Hepatocyte (in vitro differentiated cells): ENCODE results near the gene C16orf87. TPM values are rescaled to one million over a fixed set of nuclear protein-coding genes. Genes with fewer than 3 reads are reported as not detected.

Experiments used
- DNase-seq: peaks from one replicate; pipeline ENCODE4 v3.0.0-alpha.2; 2016; ENCODE audit warnings: low spot score
- H2AFZ ChIP-seq: fragments of 200-600 bp; sonication (generic); 2 replicates; pipeline ENCODE4 v1.6.0; 2016; ENCODE audit warnings: antibody characterized with exemption, mild to moderate bottlenecking
- H3K27ac ChIP-seq: fragments of 200-600 bp; sonication (generic); 2 replicates; pipeline ENCODE4 v1.5.1; 2016; ENCODE audit warnings: mild to moderate bottlenecking
- H3K27me3 ChIP-seq: fragments of 200-600 bp; sonication (generic); 2 replicates; pipeline ENCODE4 v1.6.1; 2016
- H3K36me3 ChIP-seq: fragments of 200-600 bp; sonication (generic); replicated peaks from 2 replicates; pipeline ENCODE4 v1.5.1; 2016; ENCODE audit warnings: low read depth; ENCODE audit not compliant: insufficient read depth
- H3K4me1 ChIP-seq: fragments of 200-600 bp; sonication (generic); 2 replicates; pipeline ENCODE4 v1.5.1; 2016; ENCODE audit warnings: mild to moderate bottlenecking, moderate library complexity; ENCODE audit not compliant: insufficient read depth
- H3K4me2 ChIP-seq: fragments of 200-600 bp; sonication (generic); 2 replicates; pipeline ENCODE4 v1.6.0; 2016
- H3K4me3 ChIP-seq: fragments of 200-600 bp; sonication (generic); 2 replicates; pipeline ENCODE4 v1.5.1; 2016; ENCODE audit warnings: mild to moderate bottlenecking
- H3K79me2 ChIP-seq: fragments of 200-600 bp; sonication (generic); 2 replicates; pipeline ENCODE4 v1.6.0; 2017; ENCODE audit warnings: mild to moderate bottlenecking
- H3K9me2 ChIP-seq: fragments of 200-600 bp; sonication (generic); replicated peaks from 2 replicates; pipeline ENCODE4 v1.6.0; 2017; ENCODE audit warnings: mild to moderate bottlenecking; ENCODE audit not compliant: insufficient read depth
- H3K9me3 ChIP-seq: fragments of 200-600 bp; sonication (generic); 2 replicates; pipeline ENCODE4 v1.5.1; 2016; ENCODE audit warnings: low read depth, mild to moderate bottlenecking
- H4K20me1 ChIP-seq: fragments of 200-600 bp; sonication (generic); 2 replicates; pipeline ENCODE4 v1.6.0; 2016; ENCODE audit warnings: mild to moderate bottlenecking; ENCODE audit not compliant: insufficient read depth, poor library complexity, severe bottlenecking
- CTCF ChIP-seq: fragments of 200-600 bp; sonication (generic); IDR thresholded peaks from 2 replicates; pipeline ENCODE4 v1.5.1; 2016; ENCODE audit warnings: antibody characterized with exemption, mild to moderate bottlenecking; ENCODE audit not compliant: poor library complexity
- EZH2 ChIP-seq: fragments of 200-600 bp; sonication (generic); IDR thresholded peaks from 2 replicates; pipeline ENCODE4 v1.6.1; 2016; ENCODE audit warnings: antibody characterized with exemption, mild to moderate bottlenecking, borderline replicate concordance
- EZH2phosphoT487 ChIP-seq: fragments of 200-600 bp; sonication (generic); IDR thresholded peaks from one replicate; pipeline ENCODE4 v1.6.1; 2018; ENCODE audit warnings: antibody characterized with exemption, mild to moderate bottlenecking, low read depth, moderate library complexity; ENCODE audit not compliant: unreplicated experiment, severe bottlenecking
- WGBS: methylation state at CpG from one replicate; pipeline ENCODE4 v1.1.6; 2016; ENCODE audit warnings: low lambda C conversion rate; ENCODE audit errors: missing lambda C conversion rate; 5-methylcytosine and 5-hydroxymethylcytosine counted together
- polyA plus RNA-seq: library from polyadenylated mRNA; unstranded; fragments of >200 nt; fragmentation: Nextera tagmentation; extraction: Ambion mirVana; gene quantifications from 2 replicates; pipeline ENCODE4 v1.2.1, GENCODE V29; 2016
- total RNA-seq: library from RNA; depleted of rRNA; stranded (reverse); fragments of >200 nt; gene quantifications from 2 replicates; pipeline ENCODE4 v1.2.3, GENCODE V29; 2014

The C16orf87 gene
- total and polyA plus RNA-seq, 2 experiments from 2014 or later: 24.9 to 25.1 TPM

DNA sequence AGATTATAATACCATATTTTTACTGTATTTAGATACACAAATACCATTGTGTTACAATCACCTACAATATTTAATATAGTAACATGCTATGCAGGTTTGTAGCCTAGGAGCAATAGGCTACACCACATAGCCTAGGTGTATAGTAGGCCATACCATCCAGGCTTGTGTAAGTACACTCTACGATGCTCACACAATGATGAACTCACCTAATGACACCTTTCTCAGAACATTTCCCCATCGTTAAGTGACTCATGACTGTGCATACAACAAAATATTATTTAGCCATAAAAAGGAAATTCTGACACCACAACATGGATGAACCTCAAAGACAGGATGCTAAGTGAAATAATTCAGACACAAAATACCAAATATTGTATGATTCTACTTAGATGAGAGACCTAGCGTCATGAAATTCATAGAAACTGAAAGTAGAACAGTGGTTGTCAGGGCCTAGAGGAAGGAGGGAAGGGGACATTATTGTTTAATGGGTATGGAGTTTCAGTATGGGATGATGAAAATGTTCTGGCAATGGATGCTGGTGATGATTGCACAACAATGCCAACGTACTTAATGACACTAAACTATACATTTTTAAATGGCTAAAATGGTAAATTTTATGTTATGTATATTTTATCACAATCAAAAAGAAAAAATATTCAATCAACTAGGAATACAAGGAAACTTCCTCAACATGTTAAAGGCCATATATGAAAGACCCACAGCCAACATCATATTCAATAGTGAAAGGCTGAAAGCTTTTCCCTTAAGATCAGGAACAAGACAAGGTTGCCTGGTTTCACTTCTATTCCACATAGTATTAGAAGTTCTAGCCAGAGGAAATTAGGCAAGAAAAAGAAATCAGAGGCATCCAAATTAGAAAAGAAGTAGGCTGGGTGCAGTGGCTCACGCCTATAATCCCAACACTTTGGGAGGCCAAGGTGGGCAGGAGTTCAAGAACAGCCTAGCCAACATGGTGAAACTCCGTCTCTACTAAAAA, 5.9 kb upstream of the C16orf87 start:
- Histone ChIP-seq H3K4me2 (no peak overlapping the region), H3K27ac (no peak overlapping the region), H4K20me1 (no peaks in the 10 kb centered on the region), H3K4me3 (no peak overlapping the region), H3K79me2 (no peaks in the 10 kb centered on the region), H2AFZ (no peak overlapping the region), H3K9me2 (no peaks in the 10 kb centered on the region), H3K27me3 (no peaks in the 10 kb centered on the region), H3K4me1 (no peaks in the 10 kb centered on the region), H3K36me3 (no peaks in the 10 kb centered on the region), H3K9me3 (no peaks in the 10 kb centered on the region)
- TF ChIP-seq EZH2phosphoT487: no peak
- no peak for TF ChIP-seq EZH2
- no peak for TF ChIP-seq CTCF
- DNase-seq: no peak
- WGBS: 87% methylated on average over 6 of the region's 6 CpGs

GRCh38 chr16:46833460-46833800, 2.5 kb upstream of the C16orf87 start:
- Histone ChIP-seq H3K9me3 (no peaks in the 10 kb centered on the region), H3K79me2 (peaks cover 15% of the 10 kb centered on the region), H3K27me3 (no peaks in the 10 kb centered on the region), H3K4me3 (no peak overlapping the region), H3K27ac (no peak overlapping the region), H2AFZ (no peak overlapping the region), H3K4me1 (no peaks in the 10 kb centered on the region), H3K36me3 (no peaks in the 10 kb centered on the region), H4K20me1 (peaks cover 1% of the 10 kb centered on the region), H3K4me2 (no peak overlapping the region), H3K9me2 (no peaks in the 10 kb centered on the region)
- DNase-seq: no peak
- WGBS: 83% methylated on average over 2 of the region's 2 CpGs
- TF ChIP-seq EZH2phosphoT487 (no peak), CTCF (no peak), EZH2 (no peak)

DNA sequence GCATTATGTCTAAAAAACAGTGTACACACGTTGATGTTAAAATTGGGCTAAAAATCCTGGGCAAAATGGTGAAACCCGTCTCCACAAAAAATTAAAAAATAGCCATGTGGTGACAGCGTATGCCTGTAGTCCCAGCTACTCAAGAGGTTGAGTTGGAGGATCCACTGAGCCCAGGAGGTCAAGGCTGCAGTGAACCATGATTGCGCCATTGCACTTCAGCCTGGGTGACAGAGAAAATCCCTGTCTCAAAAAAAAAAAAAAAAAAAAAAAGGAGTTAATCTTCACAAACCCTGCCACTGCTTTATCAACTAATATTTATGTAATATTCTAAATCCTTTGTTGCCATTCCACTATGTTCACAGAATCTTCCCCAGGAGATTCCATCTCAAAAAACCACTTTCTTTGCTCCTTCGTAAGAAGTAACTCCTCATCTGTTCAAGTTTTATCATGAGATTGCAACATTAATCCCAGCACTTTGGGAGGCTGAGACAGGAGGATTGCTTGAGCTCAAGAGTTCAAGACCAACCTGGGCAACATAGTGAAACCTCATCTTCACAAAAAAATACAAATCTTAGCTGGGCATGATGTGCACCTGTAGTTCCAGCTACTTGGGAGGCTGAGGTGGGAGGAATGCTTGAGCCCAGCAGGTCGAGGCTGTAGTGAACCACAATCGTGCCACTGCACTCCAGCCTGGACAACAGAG, 1.9 kb upstream of the C16orf87 start:
- Histone ChIP-seq H3K36me3 (no peaks in the 10 kb centered on the region), H4K20me1 (peaks cover 6% of the 10 kb centered on the region), H3K9me3 (no peaks in the 10 kb centered on the region), H3K9me2 (no peaks in the 10 kb centered on the region), H3K4me3 (no peak overlapping the region), H3K4me1 (no peaks in the 10 kb centered on the region), H3K27ac (no peak overlapping the region), H3K79me2 (peaks cover 20% of the 10 kb centered on the region), H3K4me2 (no peak overlapping the region), H3K27me3 (no peaks in the 10 kb centered on the region), H2AFZ (no peak overlapping the region)
- TF ChIP-seq CTCF (no peak), EZH2phosphoT487 (no peak), EZH2 (no peak)
- 86% methylated on average over 7 of the region's 7 CpGs for WGBS
- no peak for DNase-seq
